HS-5 (cell line): ENCODE results near the gene BPIFB3.
A peak's percentile ranks its signal among the peaks of the same experiment; 100 is the strongest.
"Not testable (repeated sequence)": the region's sequence is repeated elsewhere in the genome, so short reads cannot be mapped to it uniquely, and the experiment has no call there.

Experiments used
- DNase-seq: peaks from one replicate; pipeline ENCODE4 v3.0.0-alpha.2; 2012; ENCODE audit warnings: low read depth

BPIFB3 gene

GRCh38 chr20:33092361-33092760, 38.7 kb downstream of the BPIFB3 start:
- no peak for DNase-seq

GRCh38 chr20:33093074-33093473, 39.4 kb downstream of the BPIFB3 start:
- no peak for DNase-seq

- DNase-seq = no peak
Observed at GRCh38 chr20:33093582-33093981, 39.9 kb downstream of the BPIFB3 start.

- no peak for DNase-seq
Observed at GRCh38 chr20:33095249-33095648, 41.5 kb downstream of the BPIFB3 start.

- DNase-seq = peak; percentile 59
Observed at GRCh38 chr20:33095902-33096584, 42.3 kb downstream of the BPIFB3 start.

- DNase-seq = no peak
Observed at GRCh38 chr20:33097001-33097400, 43.3 kb downstream of the BPIFB3 start.

GRCh38 chr20:33099843-33100538, 46.3 kb downstream of the BPIFB3 start:
- no peak for DNase-seq

GRCh38 chr20:33103556-33103955, 49.9 kb downstream of the BPIFB3 start:
- DNase-seq = no peak

GRCh38 chr20:33104336-33104735, 50.6 kb downstream of the BPIFB3 start:
- DNase-seq = no peak

GRCh38 chr20:33105316-33105924, 51.7 kb downstream of the BPIFB3 start:
- no peak for DNase-seq

- DNase-seq = not testable (repeated sequence)
Observed at GRCh38 chr20:33106058-33106620, 52.4 kb downstream of the BPIFB3 start.

GRCh38 chr20:33108661-33109060, 55.0 kb downstream of the BPIFB3 start:
- DNase-seq = no peak

- no peak for DNase-seq
Observed at GRCh38 chr20:33110147-33110825, 56.6 kb downstream of the BPIFB3 start.

GRCh38 chr20:33111306-33111705, 57.6 kb downstream of the BPIFB3 start:
- no peak for DNase-seq

GRCh38 chr20:33112547-33113386, 59.1 kb downstream of the BPIFB3 start:
- DNase-seq = no peak

- DNase-seq = no peak
Observed at GRCh38 chr20:33113387-33113908, 59.7 kb downstream of the BPIFB3 start.

- not testable (repeated sequence) for DNase-seq
Observed at GRCh38 chr20:33115501-33115900, 61.8 kb downstream of the BPIFB3 start.

GRCh38 chr20:33119725-33120720, 66.3 kb downstream of the BPIFB3 start:
- DNase-seq = peak; percentile 65

GRCh38 chr20:33120934-33121333, 67.2 kb downstream of the BPIFB3 start:
- no peak for DNase-seq

GRCh38 chr20:33122297-33122696, 68.6 kb downstream of the BPIFB3 start:
- DNase-seq = not testable (repeated sequence)
